CD14-positive monocyte (primary cell): ENCODE data around the gene DNTTIP2. TPM values are rescaled to one million over a fixed set of nuclear protein-coding genes. Genes with fewer than 3 reads are reported as not detected.

Source experiments
- DNase-seq, 3 donors: peaks; one replicate each; pipeline ENCODE4 v3.0.0-alpha.2; 2011 to 2022
- H2AFZ ChIP-seq: 2 replicates; pipeline ENCODE4 v1.6.0; 2012; ENCODE audit warnings: mild to moderate bottlenecking, low read depth, low read length, inconsistent platforms; ENCODE audit not compliant: insufficient read depth, poor library complexity, severe bottlenecking
- H3K27ac ChIP-seq, 2 donors: 1 replicate in 1 of 2; 2 replicates in 1 of 2; pipeline ENCODE4 v1.5.1; 2012 to 2013; ENCODE audit warnings: low read length in 2 of 2, control low read depth in 1 of 2, inconsistent platforms in 1 of 2, low read depth in 1 of 2, mild to moderate bottlenecking in 1 of 2
- H3K27me3 ChIP-seq, 2 donors: one replicate each; pipeline versions ENCODE4 v1.6.0 to v1.6.1; 2011 to 2013; ENCODE audit warnings: low read length in 2 of 2; ENCODE audit not compliant: control insufficient read depth in 2 of 2, insufficient read depth in 2 of 2
- H3K36me3 ChIP-seq, 2 donors: replicated peaks in 1 of 2; 1 replicate in 1 of 2; 2 replicates in 1 of 2; pipeline versions ENCODE4 v1.5.1 to v1.6.1; 2012 to 2013; ENCODE audit warnings: low read length in 2 of 2, control low read depth in 1 of 2, inconsistent platforms in 1 of 2, mild to moderate bottlenecking in 1 of 2; ENCODE audit not compliant: insufficient read depth in 2 of 2, control insufficient read depth in 1 of 2
- H3K4me1 ChIP-seq, 2 donors: 1 replicate in 1 of 2; 2 replicates in 1 of 2; pipeline versions ENCODE4 v1.5.1 to v1.6.1; 2012 to 2013; ENCODE audit warnings: low read length in 2 of 2, control low read depth in 1 of 2, inconsistent platforms in 1 of 2, mild to moderate bottlenecking in 1 of 2, moderate library complexity in 1 of 2; ENCODE audit not compliant: insufficient read depth in 2 of 2, control insufficient read depth in 1 of 2
- H3K4me2 ChIP-seq: replicated peaks from 2 replicates; pipeline ENCODE3; 2012; ENCODE audit warnings: low read length, moderate library complexity, mild to moderate bottlenecking; ENCODE audit not compliant: poor library complexity, severe bottlenecking; ENCODE audit errors: extremely low read depth
- H3K4me3 ChIP-seq, 3 experiments: fragments of 200-600 bp in 1 of 3; sonication (generic) in 1 of 3; replicated peaks in 1 of 3; 1 replicate in 2 of 3; 2 replicates in 1 of 3; pipeline ENCODE4 v1.5.1; 2011 to 2013; ENCODE audit warnings: low read length in 3 of 3, mild to moderate bottlenecking in 3 of 3, control low read depth in 2 of 3, low read depth in 2 of 3, inconsistent platforms in 1 of 3, moderate library complexity in 1 of 3
- H3K79me2 ChIP-seq: 2 replicates; pipeline ENCODE4 v1.6.0; 2012; ENCODE audit warnings: mild to moderate bottlenecking, control low read depth, inconsistent platforms, low read length, moderate library complexity; ENCODE audit not compliant: insufficient read depth
- H3K9ac ChIP-seq: 2 replicates; pipeline ENCODE4 v1.6.0; 2017; ENCODE audit warnings: low read length, mild to moderate bottlenecking; ENCODE audit not compliant: insufficient read depth, poor library complexity, severe bottlenecking
- H3K9me3 ChIP-seq, 2 donors: replicated peaks in 1 of 2; 1 replicate in 1 of 2; 2 replicates in 1 of 2; pipeline versions ENCODE4 v1.5.1 to v1.6.1; 2012 to 2013; ENCODE audit warnings: low read length in 2 of 2, control low read depth in 1 of 2; ENCODE audit not compliant: control insufficient read depth in 1 of 2, insufficient read depth in 1 of 2
- H4K20me1 ChIP-seq: 2 replicates; pipeline ENCODE4 v1.6.0; 2012; ENCODE audit warnings: mild to moderate bottlenecking, low read length, control low read depth, moderate library complexity; ENCODE audit not compliant: insufficient read depth
- H3K27ac Mint-ChIP-seq, 7 donors: one replicate each; pipeline ENCODE4 v1.8.0; 2020; ENCODE audit warnings: mild to moderate bottlenecking in 7 of 7, mixed read lengths in 7 of 7, moderate library complexity in 6 of 7, inconsistent platforms in 2 of 7
- H3K27me3 Mint-ChIP-seq, 3 donors: one replicate each; pipeline ENCODE4 v1.8.0; 2021 to 2022; ENCODE audit warnings: low read depth in 3 of 3, mild to moderate bottlenecking in 3 of 3, mixed read lengths in 3 of 3, moderate library complexity in 3 of 3, inconsistent platforms in 1 of 3
- H3K36me3 Mint-ChIP-seq, 2 donors: one replicate each; pipeline ENCODE4 v1.8.0; 2020; ENCODE audit warnings: mixed read lengths in 2 of 2, inconsistent platforms in 1 of 2, mild to moderate bottlenecking in 1 of 2
- H3K4me1 Mint-ChIP-seq: one replicate; pipeline ENCODE4 v1.8.0; 2020; ENCODE audit warnings: mild to moderate bottlenecking, mixed read lengths
- H3K4me3 Mint-ChIP-seq, 2 donors: one replicate each; pipeline ENCODE4 v1.8.0; 2020; ENCODE audit warnings: mild to moderate bottlenecking in 2 of 2, mixed read lengths in 2 of 2, moderate library complexity in 1 of 2
- H3K9me3 Mint-ChIP-seq, 7 donors: one replicate each; pipeline ENCODE4 v1.8.0; 2020 to 2022; ENCODE audit warnings: mixed read lengths in 7 of 7, mild to moderate bottlenecking in 6 of 7, moderate library complexity in 6 of 7, inconsistent platforms in 2 of 7
- CTCF ChIP-seq: fragments of 200-600 bp; IDR thresholded peaks from one replicate; pipeline ENCODE4 v1.8.0; 2022; ENCODE audit warnings: antibody characterized with exemption, mild to moderate bottlenecking
- WGBS: methylation state at CpG from one replicate; pipeline ENCODE4 v1.1.5; 2013; ENCODE audit warnings: missing lambda C conversion rate; ENCODE audit not compliant: insufficient coverage; 5-methylcytosine and 5-hydroxymethylcytosine counted together
- intact Hi-C, 2 donors: fragments of 100-400 bp; cut with micrococcal nuclease; formaldehyde crosslinking; loops; one replicate each; pipeline versions ENCODE4 v1.15.0 to v1.15.1; 2023
- polyA minus RNA-seq: library from RNA; depleted of rRNA, polyadenylated mRNA; stranded (reverse); fragments of >200 nt; gene quantifications from 2 replicates; pipeline ENCODE4 v1.2.3, GENCODE V29; 2012
- polyA plus RNA-seq, 3 donors: library from polyadenylated mRNA; depleted of rRNA in 1 of 3; unstranded in 2 of 3; stranded (reverse) in 1 of 3; fragments of 300-500 nt in 2 of 3; fragments of >200 nt in 1 of 3; fragmentation: Illumina TruSeq in 2 of 3; gene quantifications; 1 replicate in 2 of 3; 2 replicates in 1 of 3; pipeline ENCODE4 v1.2.3, GENCODE V29; 2012 to 2021
- total RNA-seq, 12 experiments: library from RNA in 1 of 12; stranded (reverse) in 1 of 12; fragments of 120-200 nt in 1 of 12; gene quantifications; one replicate each; pipeline ENCODE4 v1.2.4 and lab custom pipeline; 2013 to 2026; ENCODE audit warnings: mixed read lengths in 6 of 12, inconsistent platforms in 1 of 12

DNTTIP2 gene
- 48.0 TPM for total RNA-seq (2013)
- polyA plus RNA-seq = 10 to 100 TPM; 21.1 to 68.8 (median 42.1) TPM
- polyA minus RNA-seq = 10.4 and 17.6 TPM in 2 replicates
- total RNA-seq (lab: John Stamatoyannopoulos, UW) = 236 to 407 (median 280) reads per million in 11 experiments

- no peaks in the 10 kb centered on the region for H3K9me3 Mint-ChIP-seq
- DNase-seq = peak; percentile 85 to 90 (median 89)
- H3K4me1 Mint-ChIP-seq = peaks cover 29% of the 10 kb centered on the region
- no peaks in the 10 kb centered on the region for H3K9me3 ChIP-seq
- under 1% methylated on average over 38 of the region's 50 CpGs for WGBS
- no peak for TF ChIP-seq CTCF
- peaks cover 37 to 41% of the 10 kb centered on the region in 2 donors for H3K36me3 Mint-ChIP-seq
- peaks cover 28% of the 10 kb centered on the region for H4K20me1 ChIP-seq
- H3K27ac ChIP-seq = peak within 1 kb of the TSS; percentile 98 to 100
- peak within 1 kb of the TSS; percentile 91 to 95 for H3K4me3 Mint-ChIP-seq
- H3K9ac ChIP-seq = peak within 1 kb of the TSS; percentile 97
- H2AFZ ChIP-seq = peak within 1 kb of the TSS; percentile 87
- H3K4me3 ChIP-seq = peak within 1 kb of the TSS; percentile 83 to 98 (median 91)
- peaks cover 0 to 4% (median 0%) of the 10 kb centered on the region in 3 donors for H3K27me3 Mint-ChIP-seq
- intact Hi-C loops = loop anchor here (2.0 to 10.0 kb wide), 3 partner anchors 30 to 534 kb away; partner anchors contain the start of genes DR1 (in 1 of the 2) and GCLM (in 1 of the 2)
- peaks cover 31% of the 10 kb centered on the region for H3K79me2 ChIP-seq
- H3K27me3 ChIP-seq = no peaks in the 10 kb centered on the region
- peaks cover 22 to 37% of the 10 kb centered on the region in 2 donors for H3K36me3 ChIP-seq
- peaks cover 25 to 34% of the 10 kb centered on the region in 2 donors for H3K4me1 ChIP-seq
- peak within 1 kb of the TSS; percentile 82 for H3K4me2 ChIP-seq
- H3K27ac Mint-ChIP-seq = peak within 1 kb of the TSS; percentile 97 to 98 (median 98)
Observed at GRCh38 chr1:93878889-93879586, at the start of gene DNTTIP2. DNTTIP2 (minus strand) TSS chr1:93879206; CDS start chr1:93879148, 58 bp downstream.

GRCh38 chr1:93925206-93925605 lies 46.2 kb upstream of the DNTTIP2 start:
- Histone ChIP-seq H3K9me3 (no peaks in the 10 kb centered on the region), H3K36me3 (no peaks in the 10 kb centered on the region), H3K27ac (no peak overlapping the region), H2AFZ (no peak overlapping the region), H3K4me1 (no peaks in the 10 kb centered on the region), H3K9ac (no peak overlapping the region), H3K27me3 (no peaks in the 10 kb centered on the region), H3K4me3 (no peak overlapping the region), H4K20me1 (no peaks in the 10 kb centered on the region), H3K4me2 (no peak overlapping the region), H3K79me2 (no peaks in the 10 kb centered on the region)
- no peaks in the 10 kb centered on the region for H3K4me1 Mint-ChIP-seq
- 100% methylated on average over 2 of the region's 3 CpGs for WGBS
- H3K27ac Mint-ChIP-seq = no peak overlapping the region
- no peak overlapping the region for H3K4me3 Mint-ChIP-seq
- TF ChIP-seq CTCF = no peak
- H3K27me3 Mint-ChIP-seq = peaks cover 0 to 3% (median 1%) of the 10 kb centered on the region in 3 donors
- DNase-seq = no peak
- intact Hi-C loops = no loop called here
- H3K9me3 Mint-ChIP-seq = peaks cover 0 to 10% (median 2%) of the 10 kb centered on the region in 7 donors
- no peaks in the 10 kb centered on the region for H3K36me3 Mint-ChIP-seq
